ENCODE measurements around the gene STXBP4. TPM values are rescaled to one million over a fixed set of nuclear protein-coding genes. Genes with fewer than 3 reads are reported as not detected.

Gene STXBP4
- polyA plus RNA-seq, 1 of the 3 experiments (the other 2 are of a cell fraction): 2.8 TPM

DNA sequence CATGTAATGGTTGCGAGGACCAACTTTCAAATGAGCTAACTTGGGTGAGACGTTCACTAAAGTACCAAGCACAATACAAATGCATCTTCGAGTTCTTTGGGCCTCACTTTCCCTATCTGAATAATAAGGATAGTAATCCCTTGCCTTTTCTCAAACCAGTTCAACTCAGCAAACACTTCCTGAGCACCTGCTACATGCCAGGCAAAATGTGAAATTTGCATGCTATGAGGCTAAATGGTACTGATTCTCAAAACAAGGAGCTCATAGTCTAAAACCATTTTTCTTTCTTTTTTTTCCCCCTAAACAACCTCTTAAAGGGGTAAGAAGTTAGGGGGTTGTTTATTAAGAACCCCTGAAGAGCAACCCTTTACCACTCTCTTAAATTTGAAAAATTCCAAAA is 194.8 kb downstream of the STXBP4 start:
- CTCF ChIA-PET: interaction anchor here (0.7 to 1.3 kb wide), 2 partner anchors 17 to 202 kb away, joined by 3 to 5 read pairs; no protein-coding TSS in a partner anchor

GRCh38 chr17:55166506-55166905 is 197.9 kb downstream of the STXBP4 start:
- ChIA-PET CTCF (interaction anchor here (0.9 to 1.5 kb wide), 3 partner anchors 9 to 19 kb away, joined by 3 to 4 read pairs (median 3); no protein-coding TSS in a partner anchor), POLR2A (no interaction called here)
- Histone ChIP-seq H3K9ac (no peak overlapping the region), H3K36me3 (replicated peaks in 1 of 2; ENCODE audit: control insufficient read depth in 1 of 2, insufficient read depth in 2 of 2, low read length in 1 of 2) (no peaks in the 10 kb centered on the region), H4K20me1 (ENCODE audit: insufficient read depth) (no peaks in the 10 kb centered on the region), H3K27ac (ENCODE audit: low read depth in 2 of 2, low read length in 1 of 2) (no peak overlapping the region), H3K4me2 (no peak overlapping the region), H3K4me3 (ENCODE audit: low read depth in 2 of 2, low read length in 1 of 2) (no peak overlapping the region), H3K4me1 (ENCODE audit: control insufficient read depth in 1 of 2, insufficient read depth in 2 of 2, low read depth in 1 of 2, low read length in 1 of 2) (peaks cover 0 to 27% of the 10 kb centered on the region in 2 experiments; a peak in 3 of 4 replicates), H3F3A (replicated peaks; ENCODE audit: insufficient read depth) (peaks cover 10% of the 10 kb centered on the region), H3K9me2 (no peaks in the 10 kb centered on the region), H3K9me3 (no peaks in the 10 kb centered on the region), H3K27me3 (ENCODE audit: insufficient read depth) (no peaks in the 10 kb centered on the region), H3K79me2 (ENCODE audit: insufficient read depth) (no peaks in the 10 kb centered on the region), H2AFZ (ENCODE audit: low read depth) (no peak overlapping the region)
- DNase-seq: no peak
- WGBS (ENCODE audit: low lambda C conversion rate): 93% methylated on average over 2 of the region's 2 CpGs
- TF ChIP-seq, protein P1, sequence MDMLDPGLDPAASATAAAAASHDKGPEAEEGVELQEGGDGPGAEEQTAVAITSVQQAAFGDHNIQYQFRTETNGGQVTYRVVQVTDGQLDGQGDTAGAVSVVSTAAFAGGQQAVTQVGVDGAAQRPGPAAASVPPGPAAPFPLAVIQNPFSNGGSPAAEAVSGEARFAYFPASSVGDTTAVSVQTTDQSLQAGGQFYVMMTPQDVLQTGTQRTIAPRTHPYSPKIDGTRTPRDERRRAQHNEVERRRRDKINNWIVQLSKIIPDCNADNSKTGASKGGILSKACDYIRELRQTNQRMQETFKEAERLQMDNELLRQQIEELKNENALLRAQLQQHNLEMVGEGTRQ (IDR thresholded peaks at IDR 0.05; ENCODE audit: borderline replicate concordance, low read depth, low read length): no peak
- TF ChIP-seq RAD21 (IDR thresholded peaks at IDR 0.05; ENCODE audit: low read length) (no peak), RXRA (IDR thresholded peaks at IDR 0.05; ENCODE audit: borderline replicate concordance, low read depth) (no peak), GABPA (IDR thresholded peaks at IDR 0.05; ENCODE audit: low read depth) (no peak), CHD2 (IDR thresholded peaks at IDR 0.05; ENCODE audit: low read length, partially characterized antibody) (no peak), GATA2 (CRISPR knock-in tag; IDR thresholded peaks at IDR 0.05) (no peak), MXI1 (IDR thresholded peaks at IDR 0.05; ENCODE audit: low read depth, low read length) (no peak), EZH2phosphoT487 (IDR thresholded peaks at IDR 0.05; ENCODE audit: borderline replicate concordance, low read depth) (no peak), TEAD4 (IDR thresholded peaks at IDR 0.05; ENCODE audit: borderline replicate concordance, insufficient read depth) (no peak), NRF1 (IDR thresholded peaks at IDR 0.05; ENCODE audit: low read depth, low read length) (no peak), MEF2A (IDR thresholded peaks at IDR 0.05; ENCODE audit: borderline replicate concordance, low read depth) (no peak)
- TF ChIP-seq, protein P2, sequence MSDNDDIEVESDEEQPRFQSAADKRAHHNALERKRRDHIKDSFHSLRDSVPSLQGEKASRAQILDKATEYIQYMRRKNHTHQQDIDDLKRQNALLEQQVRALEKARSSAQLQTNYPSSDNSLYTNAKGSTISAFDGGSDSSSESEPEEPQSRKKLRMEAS (IDR thresholded peaks at IDR 0.05; ENCODE audit: low read depth): no peak
- TF ChIP-seq, protein P3, sequence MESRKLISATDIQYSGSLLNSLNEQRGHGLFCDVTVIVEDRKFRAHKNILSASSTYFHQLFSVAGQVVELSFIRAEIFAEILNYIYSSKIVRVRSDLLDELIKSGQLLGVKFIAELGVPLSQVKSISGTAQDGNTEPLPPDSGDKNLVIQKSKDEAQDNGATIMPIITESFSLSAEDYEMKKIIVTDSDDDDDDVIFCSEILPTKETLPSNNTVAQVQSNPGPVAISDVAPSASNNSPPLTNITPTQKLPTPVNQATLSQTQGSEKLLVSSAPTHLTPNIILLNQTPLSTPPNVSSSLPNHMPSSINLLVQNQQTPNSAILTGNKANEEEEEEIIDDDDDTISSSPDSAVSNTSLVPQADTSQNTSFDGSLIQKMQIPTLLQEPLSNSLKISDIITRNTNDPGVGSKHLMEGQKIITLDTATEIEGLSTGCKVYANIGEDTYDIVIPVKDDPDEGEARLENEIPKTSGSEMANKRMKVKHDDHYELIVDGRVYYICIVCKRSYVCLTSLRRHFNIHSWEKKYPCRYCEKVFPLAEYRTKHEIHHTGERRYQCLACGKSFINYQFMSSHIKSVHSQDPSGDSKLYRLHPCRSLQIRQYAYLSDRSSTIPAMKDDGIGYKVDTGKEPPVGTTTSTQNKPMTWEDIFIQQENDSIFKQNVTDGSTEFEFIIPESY (IDR thresholded peaks at IDR 0.05; ENCODE audit: borderline replicate concordance, low read depth): no peak
- TF ChIP-seq, protein P4, sequence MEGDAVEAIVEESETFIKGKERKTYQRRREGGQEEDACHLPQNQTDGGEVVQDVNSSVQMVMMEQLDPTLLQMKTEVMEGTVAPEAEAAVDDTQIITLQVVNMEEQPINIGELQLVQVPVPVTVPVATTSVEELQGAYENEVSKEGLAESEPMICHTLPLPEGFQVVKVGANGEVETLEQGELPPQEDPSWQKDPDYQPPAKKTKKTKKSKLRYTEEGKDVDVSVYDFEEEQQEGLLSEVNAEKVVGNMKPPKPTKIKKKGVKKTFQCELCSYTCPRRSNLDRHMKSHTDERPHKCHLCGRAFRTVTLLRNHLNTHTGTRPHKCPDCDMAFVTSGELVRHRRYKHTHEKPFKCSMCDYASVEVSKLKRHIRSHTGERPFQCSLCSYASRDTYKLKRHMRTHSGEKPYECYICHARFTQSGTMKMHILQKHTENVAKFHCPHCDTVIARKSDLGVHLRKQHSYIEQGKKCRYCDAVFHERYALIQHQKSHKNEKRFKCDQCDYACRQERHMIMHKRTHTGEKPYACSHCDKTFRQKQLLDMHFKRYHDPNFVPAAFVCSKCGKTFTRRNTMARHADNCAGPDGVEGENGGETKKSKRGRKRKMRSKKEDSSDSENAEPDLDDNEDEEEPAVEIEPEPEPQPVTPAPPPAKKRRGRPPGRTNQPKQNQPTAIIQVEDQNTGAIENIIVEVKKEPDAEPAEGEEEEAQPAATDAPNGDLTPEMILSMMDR (IDR thresholded peaks at IDR 0.05): no peak

More for the DNA sequence above, 194.8 kb downstream of the STXBP4 start:
- Histone ChIP-seq H3K4me1 (ENCODE audit: control insufficient read depth in 1 of 2, insufficient read depth in 2 of 2, low read depth in 1 of 2, low read length in 1 of 2) (peaks cover 0 to 38% of the 10 kb centered on the region in 2 experiments; a peak in 2 of 4 replicates), H3K4me2 (no peak overlapping the region), H3K27ac (ENCODE audit: low read depth in 2 of 2, low read length in 1 of 2) (no peak overlapping the region), H3K9me2 (no peaks in the 10 kb centered on the region), H3K79me2 (ENCODE audit: insufficient read depth) (no peaks in the 10 kb centered on the region), H3K36me3 (replicated peaks in 1 of 2; ENCODE audit: control insufficient read depth in 1 of 2, insufficient read depth in 2 of 2, low read length in 1 of 2) (no peaks in the 10 kb centered on the region), H4K20me1 (ENCODE audit: insufficient read depth) (no peaks in the 10 kb centered on the region), H3K27me3 (ENCODE audit: insufficient read depth) (no peaks in the 10 kb centered on the region), H3K4me3 (ENCODE audit: low read depth in 2 of 2, low read length in 1 of 2) (no peak overlapping the region), H3K9me3 (no peaks in the 10 kb centered on the region), H2AFZ (ENCODE audit: low read depth) (no peak overlapping the region), H3F3A (replicated peaks; ENCODE audit: insufficient read depth) (peaks cover 16% of the 10 kb centered on the region), H3K9ac (no peak overlapping the region)
- POLR2A ChIA-PET: no interaction called here
- DNase-seq: no peak
- 94% methylated on average over 3 of the region's 3 CpGs for WGBS (ENCODE audit: low lambda C conversion rate)
- TF ChIP-seq TCF12 (IDR thresholded peaks at IDR 0.05) (no peak), RFX5 (IDR thresholded peaks at IDR 0.05; ENCODE audit: low read length) (no peak), MXI1 (IDR thresholded peaks at IDR 0.05; ENCODE audit: low read depth, low read length) (no peak), SMC3 (IDR thresholded peaks at IDR 0.05; ENCODE audit: low read depth, low read length) (no peak), NFIC (IDR thresholded peaks at IDR 0.05; ENCODE audit: borderline replicate concordance) (no peak), MEF2A (IDR thresholded peaks at IDR 0.05; ENCODE audit: borderline replicate concordance, low read depth) (no peak)
- TF ChIP-seq, protein P3 (IDR thresholded peaks at IDR 0.05; ENCODE audit: borderline replicate concordance, low read depth): no peak
- TF ChIP-seq, protein P1 (IDR thresholded peaks at IDR 0.05; ENCODE audit: borderline replicate concordance, low read depth, low read length): no peak
